Stimulated activated CD4-positive, alpha-beta T cell treated with anti-CD3 and anti-CD28 coated beads, Interleukin-1b, Interleukin-23, amount 100 ng/mL, for 4 hours (primary cell): ENCODE measurements around the gene TRIM10.

Experiments used
- DNase-seq, 2 donors: peaks; one replicate each; pipeline ENCODE4 v3.0.0-alpha.2; 2020; ENCODE audit warnings: low read depth in 2 of 2

Gene TRIM10

DNA sequence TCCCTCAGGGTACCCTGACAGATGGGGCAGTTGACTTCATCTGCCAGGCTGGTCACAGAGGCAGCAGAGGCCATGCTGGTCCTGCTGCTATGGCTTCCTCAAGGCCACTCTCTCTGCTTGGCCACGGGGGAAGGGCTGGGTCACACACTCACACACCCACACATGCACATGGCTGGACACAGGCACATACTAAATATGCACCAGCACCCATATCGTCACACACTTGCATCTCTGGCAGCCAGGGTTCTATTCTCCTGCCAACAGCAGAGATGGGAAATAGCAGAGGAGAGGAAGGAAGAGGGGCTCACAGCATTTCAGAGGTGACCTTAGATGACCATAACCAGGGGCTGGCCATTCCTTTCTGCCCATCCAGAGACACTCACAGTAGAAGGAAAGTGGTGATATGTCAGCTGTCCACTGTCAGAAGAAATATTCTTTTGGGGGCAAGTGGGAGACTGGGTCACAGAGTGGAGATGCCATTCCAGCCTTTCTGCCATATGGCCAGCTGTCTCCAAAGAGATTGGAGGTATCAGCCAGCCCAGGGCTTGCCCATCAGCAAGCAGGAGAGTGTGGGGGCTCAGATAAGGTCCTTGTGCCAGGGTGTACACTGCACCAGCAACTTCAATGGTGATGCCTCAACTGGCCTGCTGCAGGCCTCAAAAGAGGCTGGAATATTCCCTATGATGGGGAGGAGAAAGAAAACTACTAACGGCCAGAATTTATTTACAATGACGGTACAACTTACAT, at the start of gene TRIM10:
Gene TRIM10, minus strand, starts transcription at position 427 of the 747 bp plus-strand sequence. Its CDS starts 353 bp downstream, at position 74.
- DNase-seq, result no peak

DNA sequence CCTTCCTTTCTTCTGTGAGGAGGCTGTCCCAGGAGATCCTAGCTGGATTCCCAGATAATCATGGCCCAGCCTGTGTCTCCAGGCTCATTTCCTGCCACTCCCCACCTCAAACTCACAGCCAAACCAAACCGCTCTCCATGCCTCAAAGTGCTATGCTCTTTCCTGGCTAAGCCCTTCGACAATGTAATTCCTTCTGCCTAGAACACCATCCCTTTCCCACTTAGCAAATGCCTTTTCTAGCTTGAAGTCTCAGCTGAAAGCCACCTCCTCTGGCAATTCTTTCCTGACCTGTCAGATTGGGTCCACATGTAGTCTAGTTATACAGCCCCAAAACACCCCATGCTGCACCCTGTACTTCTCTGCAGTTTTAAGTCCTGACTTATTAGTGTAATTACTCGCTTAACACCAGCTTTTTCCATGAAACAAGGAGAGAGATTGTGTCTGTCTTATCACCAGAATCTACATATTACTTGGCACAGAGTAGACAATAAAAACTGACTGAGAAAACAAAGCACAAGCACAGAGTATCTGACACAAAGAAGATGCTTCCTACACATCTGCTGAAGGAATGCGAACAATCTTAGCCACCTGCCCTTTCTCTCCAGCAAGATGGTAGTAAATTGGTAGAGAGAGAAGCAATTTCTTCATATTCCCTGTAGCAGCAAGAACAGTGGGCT, 46.7 kb upstream of the TRIM10 start:
- DNase-seq, result no peak

- no peak for DNase-seq
Observed at GRCh38 chr6:30206799-30207618, 46.0 kb upstream of the TRIM10 start.

GRCh38 chr6:30206152-30206551, 45.1 kb upstream of the TRIM10 start:
- DNase-seq, result no peak

GRCh38 chr6:30204116-30204515, 43.1 kb upstream of the TRIM10 start:
- DNase-seq, result no peak

DNA sequence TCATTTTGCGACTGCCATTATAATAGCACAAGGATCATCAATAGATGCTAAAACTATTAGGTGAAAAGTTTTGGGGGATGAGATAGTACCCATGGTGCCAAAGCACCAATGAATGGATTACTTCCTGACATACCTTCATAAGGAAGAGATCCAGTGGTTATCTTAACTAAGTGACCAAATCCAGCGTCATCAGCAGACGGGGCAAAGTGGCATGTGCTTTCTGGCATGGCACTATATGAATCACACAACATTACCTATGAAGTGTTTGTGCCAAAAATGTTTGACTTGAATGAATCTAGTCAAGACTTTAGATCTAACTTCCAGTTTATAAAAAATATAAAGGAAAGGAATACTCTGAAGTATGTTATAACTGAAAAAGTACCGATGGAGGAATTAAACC, 41.4 kb upstream of the TRIM10 start:
- no peak for DNase-seq

DNA sequence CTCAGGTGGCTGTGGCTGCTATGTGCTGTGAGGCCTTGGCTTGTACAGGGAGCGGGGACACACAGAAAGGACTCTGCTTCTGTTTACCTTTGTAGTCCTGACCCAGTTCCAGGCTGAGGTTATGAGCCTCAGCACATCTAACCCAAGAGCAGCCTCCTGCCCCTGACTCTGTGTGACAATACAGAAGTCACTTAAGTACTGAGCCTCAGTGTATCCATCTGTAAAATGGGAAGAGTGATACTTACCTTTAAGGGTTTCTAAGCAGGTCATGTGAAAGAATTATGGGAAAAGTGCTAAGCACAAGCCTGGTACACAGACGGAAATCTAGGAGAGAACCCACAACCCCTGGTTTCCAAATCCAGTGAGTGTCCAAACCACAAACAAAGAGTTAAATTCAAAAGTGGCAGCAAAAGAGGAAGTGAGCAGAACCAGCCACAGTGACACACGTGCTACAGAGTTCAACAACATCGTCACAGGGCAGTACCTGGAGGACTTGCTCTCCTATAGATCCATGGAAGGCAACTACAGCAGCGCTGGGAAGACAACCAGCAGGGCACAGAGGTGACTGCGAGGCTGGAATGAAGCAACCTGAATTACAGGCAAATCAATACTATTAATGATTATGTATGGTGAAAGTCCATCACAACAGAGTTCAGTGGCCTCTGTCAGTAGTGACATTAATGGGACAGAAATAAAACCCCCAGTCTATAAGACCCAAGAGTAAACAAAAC, 39.7 kb upstream of the TRIM10 start:
- no peak for DNase-seq

DNA sequence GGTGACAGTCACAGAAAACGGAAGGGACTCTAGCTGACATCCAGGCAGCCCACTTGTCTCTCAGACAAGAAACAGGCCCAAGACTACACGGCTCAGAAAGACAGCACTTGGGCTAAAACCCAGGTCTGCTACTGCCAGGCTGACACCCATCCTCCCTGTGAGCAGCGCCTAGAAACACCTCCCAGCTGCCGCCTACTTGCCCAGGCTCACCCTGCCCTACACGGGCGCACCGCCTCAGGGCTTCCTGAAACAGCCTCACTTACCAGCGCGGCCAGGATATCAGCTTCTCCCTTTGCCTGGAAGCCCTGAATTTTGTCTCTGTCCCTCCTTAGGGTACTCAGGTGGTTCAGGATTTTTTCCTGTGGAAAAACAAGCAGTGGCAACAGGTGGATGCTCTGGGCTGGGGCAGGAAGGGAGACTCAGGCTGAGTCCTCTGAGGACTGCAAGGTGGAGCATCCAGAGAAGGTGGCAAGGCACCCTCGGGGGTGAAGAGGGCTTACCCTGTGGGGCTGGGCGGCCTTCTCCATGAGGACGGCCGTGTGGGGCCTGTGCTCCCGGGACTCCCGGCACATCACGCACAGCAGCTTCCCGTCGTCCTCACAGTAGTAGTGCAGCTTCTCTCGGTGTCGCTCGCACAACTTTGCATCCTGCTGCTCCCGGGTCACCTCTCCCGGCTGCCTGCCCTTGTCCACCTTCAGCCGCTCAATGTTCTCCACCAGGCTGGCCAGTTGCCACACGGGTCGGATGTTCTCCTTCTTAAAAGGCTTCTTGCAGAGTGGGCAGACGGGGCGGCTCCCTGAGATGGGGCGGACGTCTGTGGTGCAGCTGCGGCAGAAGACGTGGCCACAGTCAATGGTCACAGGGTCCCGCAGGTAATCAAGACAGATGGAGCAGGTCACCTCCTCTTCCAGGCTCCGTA, 37.4 kb upstream of the TRIM10 start:
- DNase-seq, result no peak

DNA sequence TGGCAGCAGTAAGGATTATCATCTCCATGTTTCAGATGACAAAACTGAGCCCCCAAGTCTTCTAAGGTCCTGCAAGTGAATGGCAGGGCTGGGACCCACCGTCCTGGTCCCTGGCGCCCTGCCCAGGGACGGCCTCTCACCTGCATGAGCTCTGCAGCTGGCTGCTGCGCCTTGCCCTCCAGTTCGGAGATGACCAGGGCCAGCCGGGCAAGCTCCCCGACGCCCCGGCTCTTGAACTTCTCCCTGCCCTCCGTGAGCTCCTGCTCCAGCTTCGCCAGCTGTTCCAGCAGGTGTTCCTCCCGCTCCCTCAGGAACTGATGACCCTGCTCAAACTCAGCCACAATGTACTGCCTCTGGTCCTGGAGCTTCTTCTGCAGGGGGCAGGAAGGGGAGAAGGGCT, 35.4 kb upstream of the TRIM10 start:
- no peak for DNase-seq

GRCh38 chr6:30195951-30196350, 34.9 kb upstream of the TRIM10 start:
- no peak for DNase-seq

DNA sequence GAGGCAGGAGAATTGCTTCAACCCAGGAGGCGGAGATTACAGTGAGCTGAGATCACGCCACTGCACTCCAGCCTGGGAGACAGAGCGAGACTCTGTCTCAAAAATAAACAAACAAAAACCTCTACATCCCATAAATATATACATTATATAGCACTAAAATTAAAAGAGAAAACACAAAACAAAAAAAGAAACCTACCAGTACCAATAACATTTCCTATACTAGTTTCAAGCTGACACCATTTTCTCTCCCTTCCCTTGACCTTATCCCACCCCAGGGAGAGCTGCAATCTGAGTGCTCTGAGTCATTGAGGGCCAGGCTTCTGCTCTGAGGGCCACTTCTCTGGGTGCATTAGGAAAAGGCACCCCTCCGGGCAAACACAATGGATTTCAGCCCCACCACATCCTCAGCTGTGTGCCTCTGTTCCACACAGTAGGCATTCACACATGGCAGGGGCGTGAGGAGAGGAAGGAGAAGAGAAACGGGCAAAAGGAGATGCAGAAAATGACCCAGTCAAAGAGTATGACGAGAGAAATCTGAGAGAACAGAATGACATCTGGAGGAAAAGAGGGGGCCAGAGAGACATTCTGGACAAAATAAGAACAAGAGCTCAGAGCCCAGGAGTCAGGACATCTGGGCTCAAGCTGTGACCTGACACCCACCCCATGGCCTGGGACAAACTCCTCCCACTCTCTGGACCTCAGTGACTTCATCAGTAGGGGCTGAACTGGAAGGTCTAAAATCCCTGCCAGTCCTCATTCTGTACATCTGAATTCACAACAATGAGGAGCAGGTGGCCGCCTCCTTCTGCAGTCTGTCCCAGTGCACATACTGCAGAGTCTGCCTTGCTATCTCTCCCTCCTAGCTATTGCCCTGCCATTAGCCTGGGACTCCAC, 34.0 kb upstream of the TRIM10 start:
- no peak for DNase-seq

DNA sequence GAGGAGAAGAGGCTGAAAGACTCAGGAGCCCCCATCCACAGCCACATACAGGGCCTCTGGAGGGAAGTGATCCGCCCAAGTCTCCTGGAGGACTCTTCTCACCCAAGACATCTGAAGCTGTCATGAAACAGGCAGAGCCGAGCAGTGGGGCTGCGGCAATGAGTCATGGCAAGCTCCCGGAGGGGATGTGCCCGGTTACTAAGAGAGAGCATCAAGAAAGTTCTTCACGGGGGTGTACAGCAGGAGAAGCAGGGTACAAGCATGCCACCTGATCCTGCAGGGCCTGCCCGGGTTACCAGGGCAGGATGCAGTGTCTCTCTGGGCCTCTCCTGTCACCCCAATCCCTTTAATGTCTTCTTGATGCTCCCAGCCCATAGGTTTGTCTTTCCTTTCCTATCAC, 31.1 kb upstream of the TRIM10 start:
- DNase-seq, result no peak

DNA sequence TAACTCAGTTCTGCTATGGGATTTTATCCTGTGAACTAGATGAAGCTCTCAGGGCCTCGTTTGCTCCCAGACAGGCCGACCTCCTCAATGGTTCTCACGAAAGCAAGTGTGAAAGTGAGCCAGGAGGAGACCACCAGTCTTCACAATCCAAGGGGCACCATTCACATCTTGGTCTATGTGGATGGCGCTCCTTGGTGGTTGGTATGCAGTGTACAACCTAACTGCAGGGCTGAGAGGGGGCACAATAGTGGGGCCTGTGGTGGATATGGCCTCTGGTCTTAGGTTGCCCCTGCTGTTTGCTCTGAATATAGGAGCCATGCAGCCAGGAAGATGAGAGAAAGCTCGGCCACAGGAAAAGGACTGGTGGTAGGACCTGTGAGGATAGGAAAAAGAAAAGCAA, 27.5 kb upstream of the TRIM10 start:
- no peak for DNase-seq

DNA sequence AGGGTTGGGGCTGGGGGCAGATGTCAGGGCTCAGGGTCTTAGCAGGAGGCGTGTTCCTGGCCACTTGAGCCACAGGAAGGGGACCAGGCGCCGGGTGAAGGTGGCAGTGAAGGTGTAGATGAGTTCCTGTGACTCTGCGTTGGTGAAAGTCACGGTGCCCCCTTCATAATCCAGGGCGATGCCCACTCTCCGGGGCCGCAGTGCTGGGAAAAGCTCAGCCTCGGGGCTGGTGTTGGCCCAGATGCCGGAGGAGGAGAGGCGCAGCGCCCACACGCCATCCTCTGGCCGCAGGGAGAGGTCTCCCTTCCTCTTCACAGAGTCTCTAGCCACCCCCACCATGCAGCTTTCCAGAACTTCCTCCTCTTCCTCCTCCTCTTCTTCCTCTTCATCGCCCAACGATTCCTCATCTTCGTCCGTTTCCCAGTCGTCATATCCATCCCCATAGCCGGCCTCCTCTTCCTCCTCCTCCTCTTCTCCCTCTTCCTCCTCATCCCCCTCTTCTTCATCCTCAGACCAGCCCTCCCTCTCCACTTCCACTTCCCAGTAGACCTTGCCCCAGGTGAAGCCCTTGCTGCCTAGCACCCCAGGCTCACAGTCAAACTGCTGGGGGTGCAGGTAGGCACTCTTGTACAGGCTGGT, 25.0 kb upstream of the TRIM10 start:
- DNase-seq, result no peak

DNA sequence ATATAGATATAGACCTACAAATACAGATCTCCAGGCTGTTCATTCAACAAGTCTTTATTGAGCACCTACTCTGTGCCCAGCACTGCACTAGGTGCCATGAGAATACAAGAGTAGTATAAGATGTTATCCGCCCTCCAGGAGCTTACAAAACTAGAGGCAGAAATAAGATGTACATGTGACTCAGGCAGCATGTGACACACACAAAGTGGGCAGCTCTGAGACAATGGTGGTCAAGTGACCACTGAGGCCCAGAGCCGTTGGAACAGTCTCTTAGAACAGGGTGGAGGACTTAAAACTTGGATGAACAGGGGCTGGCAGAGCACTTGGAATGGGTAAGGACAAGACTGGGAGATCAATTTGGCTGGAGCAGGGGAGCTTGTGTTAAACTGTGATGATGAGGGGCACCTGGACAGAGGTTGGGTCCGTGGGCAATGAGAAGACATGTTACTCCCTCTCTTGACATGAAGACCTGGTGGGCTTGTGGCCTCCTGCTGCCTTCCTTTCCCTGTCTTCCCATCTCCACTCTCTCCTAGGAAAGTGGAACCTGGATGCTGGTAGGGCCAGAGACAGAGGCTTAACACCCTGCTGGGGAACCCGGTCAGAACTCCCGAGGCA, 23.5 kb upstream of the TRIM10 start:
- no peak for DNase-seq

- DNase-seq, result no peak
Observed at GRCh38 chr6:30180145-30180544, 19.1 kb upstream of the TRIM10 start.

- DNase-seq, result no peak
Observed at GRCh38 chr6:30178837-30179236, 17.8 kb upstream of the TRIM10 start.

- DNase-seq, result no peak
Observed at GRCh38 chr6:30175765-30176164, 14.8 kb upstream of the TRIM10 start.

- no peak for DNase-seq
Observed at GRCh38 chr6:30172681-30173080, 11.7 kb upstream of the TRIM10 start.
